ENCODE results near the gene PUM2. TPM values are rescaled to one million over a fixed set of nuclear protein-coding genes. Genes with fewer than 3 reads are reported as not detected.
A peak's percentile ranks its signal among the peaks of the same experiment; 100 is the strongest.

The PUM2 gene
- total RNA-seq, 4 donors from 2014 or later, result 61.5 to 140 (median 98.0) TPM

- Histone ChIP-seq H3K9me3 (no peaks in the 10 kb centered on the region), H3K36me3 (no peaks in the 10 kb centered on the region), H3K27me3 (no peaks in the 10 kb centered on the region), H3K4me3 (no peak overlapping the region), H3K4me1 (peaks cover 18 to 81% (median 19%) of the 10 kb centered on the region in 3 donors), H3K27ac (no peak overlapping the region)
- no peak for ATAC-seq
- WGBS, 2 donors (ENCODE audit: low coverage in 1 of 2), result 68 to 77% methylated on average over 3 to 5 of the region's 5 CpGs
- no peak for TF ChIP-seq EP300 (IDR thresholded peaks at IDR 0.05)
- TF ChIP-seq CTCF (IDR thresholded peaks at IDR 0.05), result no peak
- no peak for TF ChIP-seq POLR2AphosphoS5 (IDR thresholded peaks at IDR 0.05)
- no peak for TF ChIP-seq POLR2A (IDR thresholded peaks at IDR 0.05)
These were observed 15.9 kb downstream of the PUM2 start for GRCh38 chr2:20334605-20335203.

- Histone ChIP-seq H3K27ac (no peak overlapping the region), H3K36me3 (no peaks in the 10 kb centered on the region), H3K27me3 (no peaks in the 10 kb centered on the region), H3K4me3 (no peak overlapping the region), H3K9me3 (no peaks in the 10 kb centered on the region), H3K4me1 (peaks cover 18 to 76% (median 19%) of the 10 kb centered on the region in 3 donors)
- TF ChIP-seq CTCF (IDR thresholded peaks at IDR 0.05), result no peak
- no peak for TF ChIP-seq POLR2AphosphoS5 (IDR thresholded peaks at IDR 0.05)
- no peak for TF ChIP-seq EP300 (IDR thresholded peaks at IDR 0.05)
- TF ChIP-seq POLR2A (IDR thresholded peaks at IDR 0.05), result no peak
- ATAC-seq, result no peak
- 77 to 83% methylated on average over 4 of the region's 4 CpGs for WGBS, 2 donors (ENCODE audit: low coverage in 1 of 2)
These were observed 16.9 kb downstream of the PUM2 start for GRCh38 chr2:20333738-20334137.

GRCh38 chr2:20330192-20330591 lies 20.5 kb downstream of the PUM2 start:
- peaks cover 0 to 11% of the 10 kb centered on the region in 2 donors for H3K36me3 ChIP-seq
- H3K9me3 ChIP-seq, result no peaks in the 10 kb centered on the region
- ATAC-seq, result no peak
- H3K4me1 ChIP-seq, result peaks cover 5 to 74% (median 18%) of the 10 kb centered on the region in 3 donors
- TF ChIP-seq POLR2A (IDR thresholded peaks at IDR 0.05) (no peak), POLR2AphosphoS5 (IDR thresholded peaks at IDR 0.05) (no peak), EP300 (IDR thresholded peaks at IDR 0.05) (no peak), CTCF (IDR thresholded peaks at IDR 0.05) (no peak)
- no peaks in the 10 kb centered on the region for H3K27me3 ChIP-seq
- WGBS, 2 donors (ENCODE audit: low coverage in 1 of 2), result 70 to 78% methylated on average over 3 of the region's 3 CpGs
- no peak overlapping the region for H3K27ac ChIP-seq
- no peak overlapping the region for H3K4me3 ChIP-seq

- TF ChIP-seq EP300 (IDR thresholded peaks at IDR 0.05) (no peak), POLR2A (IDR thresholded peaks at IDR 0.05) (no peak), CTCF (IDR thresholded peaks at IDR 0.05) (no peak), POLR2AphosphoS5 (IDR thresholded peaks at IDR 0.05) (no peak)
- Histone ChIP-seq H3K36me3 (peaks cover 0 to 22% of the 10 kb centered on the region in 2 donors), H3K9me3 (no peaks in the 10 kb centered on the region), H3K4me3 (no peak overlapping the region), H3K27ac (peak overlapping the region in 1 of 4 donors; percentile 21), H3K27me3 (no peaks in the 10 kb centered on the region), H3K4me1 (peaks cover 0 to 72% (median 12%) of the 10 kb centered on the region in 3 donors)
- WGBS, 2 donors (ENCODE audit: low coverage in 1 of 2), result 0 to 13% methylated on average over 1 of the region's 1 CpG
- no peak for ATAC-seq
These were observed 23.3 kb downstream of the PUM2 start for GRCh38 chr2:20327370-20327769.

GRCh38 chr2:20326163-20326780 lies 24.4 kb downstream of the PUM2 start:
- H3K9me3 ChIP-seq, result no peaks in the 10 kb centered on the region
- 42 to 48% methylated on average over 4 of the region's 4 CpGs for WGBS, 2 donors (ENCODE audit: low coverage in 1 of 2)
- ATAC-seq, result peak; percentile 48

More at GRCh38 chr2:20326163-20326780, 24.4 kb downstream of the PUM2 start:
- H3K36me3 ChIP-seq, result peaks cover 0 to 33% of the 10 kb centered on the region in 2 donors
- H3K4me1 ChIP-seq, result peaks cover 0 to 83% (median 12%) of the 10 kb centered on the region in 3 donors
- TF ChIP-seq POLR2AphosphoS5 (IDR thresholded peaks at IDR 0.05) (peak; percentile 8), EP300 (IDR thresholded peaks at IDR 0.05) (no peak), CTCF (IDR thresholded peaks at IDR 0.05) (peak; percentile 47 to 70 (median 58)), POLR2A (IDR thresholded peaks at IDR 0.05) (no peak)
- no peak overlapping the region for H3K27ac ChIP-seq
- no peak overlapping the region for H3K4me3 ChIP-seq
- no peaks in the 10 kb centered on the region for H3K27me3 ChIP-seq
